OCI-LY7 (cell line): ENCODE data around the gene NAA10. TPM values are rescaled to one million over a fixed set of nuclear protein-coding genes. Genes with fewer than 3 reads are reported as not detected.

ENCODE experiments used
- BruUV-seq: library from RNA; stranded (reverse); fragments of 400-500 nt; replicated peaks from 2 replicates; lab custom pipeline; 2021; lab: Mats Ljungman, UMichigan
- CTCF ChIA-PET: fragments of 300-600 bp; sonication (Branson Sonifier 250); formaldehyde crosslinking; loops from one replicate; lab custom pipeline; 2022; ENCODE audit warnings: antibody characterized with exemption; ENCODE audit not compliant: unreplicated experiment; lab: Charles Lee
- POLR2A ChIA-PET: fragments of 300-600 bp; sonication (Branson Sonifier 250); formaldehyde crosslinking; loops from one replicate; lab custom pipeline; 2022; ENCODE audit warnings: antibody characterized with exemption; lab: Charles Lee
- DNase-seq: peaks from one replicate; pipeline ENCODE4 v3.0.0-alpha.2; 2015; ENCODE audit warnings: low spot score
- H2AFZ ChIP-seq: fragments of 200-600 bp; sonication (generic), shearing (Covaris generic); 2 replicates; pipeline ENCODE4 v1.6.1; 2014; ENCODE audit warnings: mild to moderate bottlenecking, antibody characterized with exemption, low read length, moderate library complexity
- H3K27ac ChIP-seq: fragments of 200-600 bp; sonication (generic); 2 replicates; pipeline ENCODE4 v1.5.1; 2014; ENCODE audit warnings: mixed run types, low read depth, mild to moderate bottlenecking, moderate library complexity, low read length, inconsistent platforms; ENCODE audit not compliant: poor library complexity, severe bottlenecking
- H3K36me3 ChIP-seq: fragments of 200-600 bp; sonication (generic); 2 replicates; pipeline ENCODE4 v1.6.1; 2014; ENCODE audit warnings: mild to moderate bottlenecking, antibody characterized with exemption, low read length, moderate library complexity, mixed read lengths; ENCODE audit not compliant: insufficient read depth
- H3K4me1 ChIP-seq: fragments of 200-600 bp; sonication (generic); 2 replicates; pipeline ENCODE4 v1.5.1; 2014; ENCODE audit warnings: mild to moderate bottlenecking, low read length; ENCODE audit not compliant: insufficient read depth, poor library complexity, severe bottlenecking
- H3K4me2 ChIP-seq: fragments of 200-600 bp; sonication (generic); 2 replicates; pipeline ENCODE4 v1.6.1; 2014; ENCODE audit warnings: mild to moderate bottlenecking, low read length
- H3K4me3 ChIP-seq: fragments of 200-600 bp; sonication (generic); 2 replicates; pipeline ENCODE4 v1.5.1; 2014; ENCODE audit warnings: mild to moderate bottlenecking, low read depth, low read length; ENCODE audit not compliant: poor library complexity, severe bottlenecking
- H3K79me2 ChIP-seq: fragments of 200-600 bp; sonication (generic); 2 replicates; pipeline ENCODE4 v1.6.1; 2016; ENCODE audit warnings: low read depth, mild to moderate bottlenecking, low read length, moderate library complexity, mixed read lengths; ENCODE audit not compliant: insufficient read depth
- H3K9me2 ChIP-seq: fragments of 200-600 bp; sonication (generic); 2 replicates; pipeline ENCODE4 v1.6.1; 2016; ENCODE audit warnings: mild to moderate bottlenecking, low read length, mixed read lengths; ENCODE audit not compliant: insufficient read depth
- H3K9me3 ChIP-seq: fragments of 200-600 bp; sonication (generic); 2 replicates; pipeline ENCODE4 v1.6.1; 2014; ENCODE audit warnings: mild to moderate bottlenecking, mixed run types, low read length, mixed read lengths
- H4K20me1 ChIP-seq: fragments of 200-600 bp; sonication (generic); 2 replicates; pipeline ENCODE4 v1.6.1; 2014; ENCODE audit warnings: mild to moderate bottlenecking, antibody characterized with exemption, low read length, moderate library complexity, mixed read lengths; ENCODE audit not compliant: insufficient read depth
- EZH2phosphoT487 ChIP-seq: fragments of 200-600 bp; sonication (generic); IDR thresholded peaks from 2 replicates; pipeline ENCODE4 v1.6.1; 2018; ENCODE audit warnings: low read depth, borderline replicate concordance, mild to moderate bottlenecking, mixed run types, antibody characterized with exemption, low read length, moderate library complexity, mixed read lengths
- intact Hi-C: fragments of 100-400 bp; cut with micrococcal nuclease; formaldehyde crosslinking; loops from one replicate; pipeline ENCODE4 v1.10.0; 2022; ENCODE audit not compliant: unreplicated experiment
- total RNA-seq, 2 experiments: library from RNA; depleted of rRNA in 1 of 2; stranded (reverse); fragments of >200 nt in 1 of 2; shearing (Covaris generic) in 1 of 2; gene quantifications; 2 replicates each; pipeline ENCODE4 v1.2.3, GENCODE V29; 2014 to 2022
- TF ChIP-seq, protein P1 (sequence below): fragments of 200-600 bp; sonication (generic); conservative IDR thresholded peaks from 2 replicates; pipeline ENCODE4 v1.5.1; 2014; ENCODE audit warnings: mild to moderate bottlenecking, antibody characterized with exemption, low read length, moderate library complexity, mixed read lengths

The NAA10 gene
- total RNA-seq, 2 experiments from 2014 or later = 82.7 to 105 TPM

DNA sequence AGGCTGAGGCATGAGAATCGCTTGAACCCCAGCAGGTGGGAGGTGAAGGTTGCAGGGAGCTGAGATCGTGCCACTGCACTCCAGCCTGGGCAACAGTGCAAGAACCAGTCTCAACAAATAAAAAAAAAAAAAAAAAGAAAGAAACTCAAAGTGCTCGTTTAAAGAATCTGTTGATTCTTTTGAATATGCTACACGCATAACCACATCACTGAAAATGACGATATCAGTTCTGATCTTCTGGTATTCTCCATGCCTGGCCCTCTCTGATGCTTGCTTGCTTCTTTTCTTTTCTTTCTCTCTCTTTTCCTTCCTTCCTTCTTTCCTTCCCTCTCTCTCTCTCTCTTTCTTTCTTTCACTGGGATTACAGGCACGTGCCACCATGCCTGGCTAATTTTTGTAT lies 23.0 kb downstream of the NAA10 start:
- intact Hi-C loops = no loop called here
- ChIA-PET CTCF (no interaction called here), POLR2A (interaction anchor here (0.9 kb wide), 1 partner anchor 11 kb away, joined by 3 read pairs; no protein-coding TSS in a partner anchor)
- no peak overlapping the region for H3K27ac ChIP-seq
- H4K20me1 ChIP-seq = no peaks in the 10 kb centered on the region
- H3K9me3 ChIP-seq = no peaks in the 10 kb centered on the region
- no peaks in the 10 kb centered on the region for H3K4me1 ChIP-seq
- peaks cover 15% of the 10 kb centered on the region for H3K36me3 ChIP-seq
- DNase-seq = no peak
- TF ChIP-seq EZH2phosphoT487 = no peak
- TF ChIP-seq, protein P1, sequence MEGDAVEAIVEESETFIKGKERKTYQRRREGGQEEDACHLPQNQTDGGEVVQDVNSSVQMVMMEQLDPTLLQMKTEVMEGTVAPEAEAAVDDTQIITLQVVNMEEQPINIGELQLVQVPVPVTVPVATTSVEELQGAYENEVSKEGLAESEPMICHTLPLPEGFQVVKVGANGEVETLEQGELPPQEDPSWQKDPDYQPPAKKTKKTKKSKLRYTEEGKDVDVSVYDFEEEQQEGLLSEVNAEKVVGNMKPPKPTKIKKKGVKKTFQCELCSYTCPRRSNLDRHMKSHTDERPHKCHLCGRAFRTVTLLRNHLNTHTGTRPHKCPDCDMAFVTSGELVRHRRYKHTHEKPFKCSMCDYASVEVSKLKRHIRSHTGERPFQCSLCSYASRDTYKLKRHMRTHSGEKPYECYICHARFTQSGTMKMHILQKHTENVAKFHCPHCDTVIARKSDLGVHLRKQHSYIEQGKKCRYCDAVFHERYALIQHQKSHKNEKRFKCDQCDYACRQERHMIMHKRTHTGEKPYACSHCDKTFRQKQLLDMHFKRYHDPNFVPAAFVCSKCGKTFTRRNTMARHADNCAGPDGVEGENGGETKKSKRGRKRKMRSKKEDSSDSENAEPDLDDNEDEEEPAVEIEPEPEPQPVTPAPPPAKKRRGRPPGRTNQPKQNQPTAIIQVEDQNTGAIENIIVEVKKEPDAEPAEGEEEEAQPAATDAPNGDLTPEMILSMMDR = no peak
- H3K9me2 ChIP-seq = no peaks in the 10 kb centered on the region
- H3K4me3 ChIP-seq = no peak overlapping the region
- no peak overlapping the region for H2AFZ ChIP-seq
- H3K79me2 ChIP-seq = no peaks in the 10 kb centered on the region
- H3K4me2 ChIP-seq = no peak overlapping the region
- no TSS peak for BruUV-seq

DNA sequence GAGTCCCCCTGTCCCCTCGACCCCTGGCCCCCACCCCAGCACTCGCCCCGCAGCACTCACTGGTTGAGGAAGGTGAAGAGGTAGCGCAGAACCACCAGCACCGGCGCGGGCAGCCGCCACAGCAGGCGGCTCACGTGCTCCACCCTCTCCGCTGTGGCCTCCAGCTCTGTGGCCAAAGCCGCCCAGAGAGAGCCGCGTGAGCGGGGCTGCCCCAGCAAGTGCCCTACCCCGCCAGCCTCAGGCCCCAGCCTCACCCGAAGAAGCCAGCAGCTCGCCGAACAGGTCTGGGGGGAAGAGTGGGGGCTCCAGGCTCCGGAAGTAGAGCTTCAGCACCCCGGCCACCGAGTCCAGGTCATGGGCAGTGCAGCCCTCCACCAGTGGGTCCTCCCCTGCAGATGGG lies 24.4 kb downstream of the NAA10 start:
- Histone ChIP-seq H3K9me2 (no peaks in the 10 kb centered on the region), H3K79me2 (no peaks in the 10 kb centered on the region), H2AFZ (no peak overlapping the region), H4K20me1 (no peaks in the 10 kb centered on the region), H3K36me3 (peaks cover 15% of the 10 kb centered on the region), H3K4me1 (no peaks in the 10 kb centered on the region), H3K4me2 (no peak overlapping the region), H3K9me3 (no peaks in the 10 kb centered on the region), H3K27ac (no peak overlapping the region), H3K4me3 (no peak overlapping the region)
- TF ChIP-seq, protein P1 = no peak
- no peak for TF ChIP-seq EZH2phosphoT487
- CTCF ChIA-PET = no interaction called here
- POLR2A ChIA-PET = interaction anchor here (0.9 kb wide), 1 partner anchor 144 kb away, joined by 4 read pairs; no protein-coding TSS in a partner anchor
- intact Hi-C loops = no loop called here
- BruUV-seq = no TSS peak
- DNase-seq = no peak

DNA sequence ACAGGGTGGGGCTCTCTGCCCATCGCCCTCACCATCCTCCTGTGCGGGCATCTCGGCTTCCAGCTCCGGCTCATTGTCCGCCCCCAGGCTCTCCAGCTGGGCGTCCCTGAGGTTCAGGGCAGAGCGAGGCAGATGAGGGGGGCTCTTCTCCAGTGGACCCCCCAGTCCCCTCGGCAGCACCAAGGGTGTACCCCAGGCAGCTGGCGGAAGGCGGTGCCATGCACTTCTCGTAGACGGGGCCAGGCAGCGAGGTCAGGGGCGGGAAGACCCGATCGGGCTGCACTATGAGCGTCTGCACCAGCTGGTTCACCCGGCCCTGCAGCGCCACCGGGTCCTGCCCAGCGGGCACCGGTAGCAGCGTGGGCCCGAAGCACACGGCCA lies 24.9 kb downstream of the NAA10 start:
- TF ChIP-seq, protein P1 = no peak
- TF ChIP-seq EZH2phosphoT487 = no peak
- no peaks in the 10 kb centered on the region for H3K4me1 ChIP-seq
- DNase-seq = no peak
- ChIA-PET POLR2A (no interaction called here), CTCF (no interaction called here)
- intact Hi-C loops = no loop called here
- no peak overlapping the region for H3K27ac ChIP-seq
- BruUV-seq = no TSS peak
- H4K20me1 ChIP-seq = no peaks in the 10 kb centered on the region
- H3K9me3 ChIP-seq = no peaks in the 10 kb centered on the region
- no peak overlapping the region for H2AFZ ChIP-seq
- H3K4me2 ChIP-seq = no peak overlapping the region
- H3K36me3 ChIP-seq = peaks cover 15% of the 10 kb centered on the region
- no peaks in the 10 kb centered on the region for H3K79me2 ChIP-seq
- H3K9me2 ChIP-seq = no peaks in the 10 kb centered on the region
- no peak overlapping the region for H3K4me3 ChIP-seq
